NAMALWA (cell line): ENCODE data around the gene CAPN14.

Experiments
- DNase-seq: peaks from one replicate; pipeline ENCODE4 v3.0.0-alpha.2; 2015; ENCODE audit warnings: low spot score

CAPN14 gene

DNA sequence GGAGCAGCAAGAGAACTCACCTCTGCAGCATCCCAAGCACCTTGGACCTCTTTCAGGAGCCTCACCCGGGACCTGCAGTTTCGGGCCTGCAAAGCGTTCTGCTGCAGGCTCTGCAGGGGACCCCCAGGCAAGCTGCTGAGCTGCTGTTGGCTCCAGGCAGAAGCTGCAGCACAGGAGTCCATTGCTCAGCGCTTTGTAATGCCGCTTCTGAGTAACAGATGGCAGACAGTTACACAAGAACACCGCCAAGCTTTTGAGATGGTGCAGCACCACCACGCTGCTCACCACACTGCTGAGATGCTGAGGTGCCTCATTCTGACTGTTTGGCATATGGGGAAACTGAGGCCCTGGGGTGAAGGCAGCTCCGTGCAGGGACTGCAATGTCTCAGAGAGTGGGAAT lies 77.2 kb downstream of the CAPN14 start:
- DNase-seq: no peak

GRCh38 chr2:31139671-31140070 lies 77.6 kb downstream of the CAPN14 start:
- DNase-seq: no peak

DNA sequence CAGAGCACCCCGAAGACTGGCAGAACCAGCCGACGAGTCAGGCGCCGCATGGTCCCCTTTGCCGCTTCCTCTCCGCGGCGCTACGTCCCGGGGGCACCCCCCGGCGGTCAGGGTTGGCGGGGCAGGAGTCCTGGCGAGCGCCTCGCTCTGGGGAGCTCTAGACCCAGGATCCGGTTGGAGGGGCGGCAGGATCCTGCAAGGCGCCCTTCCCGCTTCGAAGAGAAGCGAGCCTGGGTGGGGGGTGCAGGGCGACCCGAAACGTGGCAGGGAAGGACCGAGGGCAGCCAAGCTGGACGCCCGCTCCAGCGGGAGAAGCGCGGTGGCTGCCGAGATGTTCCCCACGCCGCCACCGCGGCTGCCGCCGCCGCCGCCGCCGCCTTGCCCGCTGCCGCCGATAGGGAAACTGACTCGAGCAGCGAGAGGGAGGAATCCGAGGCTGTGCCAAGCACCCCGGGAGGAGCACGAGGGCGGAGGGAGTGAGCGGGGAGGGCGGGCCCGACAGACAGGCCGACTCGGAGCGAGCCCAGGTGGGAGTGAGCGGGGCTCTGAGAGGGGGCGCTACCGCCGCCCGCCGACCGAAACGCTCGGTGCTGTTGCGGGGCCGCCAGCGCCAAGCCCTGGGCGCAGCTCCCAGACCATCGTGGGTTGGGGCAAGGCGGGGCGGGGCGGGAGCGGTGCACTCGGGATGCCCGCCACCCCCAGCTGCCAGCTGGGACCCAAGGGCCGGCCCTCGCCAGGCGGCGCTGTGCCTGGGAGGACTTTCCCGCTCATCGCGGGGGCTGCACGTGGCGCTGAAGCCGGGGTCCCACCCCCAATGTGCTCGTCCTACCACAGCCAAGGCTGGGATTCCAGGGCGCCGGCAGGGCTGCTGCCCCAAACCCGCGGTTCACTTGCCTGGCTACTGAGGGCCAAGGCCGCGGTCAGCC lies 79.0 kb downstream of the CAPN14 start, which contains the start of gene GALNT14:
GALNT14 (minus strand) TSS at position 404 of the 926 bp plus-strand sequence; CDS start at position 50, 354 bp downstream.
- peak; percentile 7 for DNase-seq

- no peak for DNase-seq
These were observed 79.9 kb downstream of the CAPN14 start for GRCh38 chr2:31137211-31138036.

GRCh38 chr2:31136732-31137131 lies 80.6 kb downstream of the CAPN14 start:
- no peak for DNase-seq

DNA sequence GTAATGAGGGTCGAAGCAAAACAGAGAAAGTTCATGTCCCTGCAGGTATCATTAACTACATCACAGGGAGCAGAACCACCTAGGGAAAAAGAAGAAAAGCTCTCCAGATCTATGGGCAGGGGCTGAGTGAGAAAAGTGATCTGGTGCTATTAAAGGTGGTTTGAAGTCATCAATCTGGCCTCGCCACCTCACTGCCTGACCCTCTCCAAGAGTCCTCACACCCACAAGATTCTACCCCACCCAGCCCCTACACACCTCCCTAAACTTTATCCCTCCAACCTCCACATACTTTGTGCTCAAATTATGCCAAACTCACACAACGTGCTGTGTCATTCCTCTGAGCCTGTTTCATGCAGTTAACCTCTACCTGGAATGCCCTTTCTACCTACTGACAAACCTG lies 81.3 kb downstream of the CAPN14 start:
- no peak for DNase-seq

DNA sequence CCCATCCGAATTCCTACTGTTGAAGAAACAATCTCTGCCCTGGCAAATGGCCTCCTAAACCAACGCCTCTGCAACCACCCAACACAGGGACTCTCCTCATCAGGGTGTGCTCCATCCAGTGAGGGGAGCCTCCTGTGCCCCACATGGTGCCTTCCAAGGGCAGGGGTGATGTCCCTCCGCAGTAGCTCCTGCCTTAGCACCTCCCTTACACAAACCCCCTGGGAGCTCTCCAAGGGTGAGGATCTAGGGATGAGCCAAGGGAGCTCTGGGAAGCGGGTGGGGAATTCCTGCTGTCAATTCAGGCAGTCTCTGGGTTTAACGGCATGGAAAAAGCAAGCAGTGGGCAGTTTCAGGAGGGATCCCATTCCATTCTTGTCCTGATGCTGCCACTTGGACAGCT lies 82.8 kb downstream of the CAPN14 start:
- no peak for DNase-seq

- DNase-seq: no peak
These were observed 84.5 kb downstream of the CAPN14 start for GRCh38 chr2:31132786-31133185.

DNA sequence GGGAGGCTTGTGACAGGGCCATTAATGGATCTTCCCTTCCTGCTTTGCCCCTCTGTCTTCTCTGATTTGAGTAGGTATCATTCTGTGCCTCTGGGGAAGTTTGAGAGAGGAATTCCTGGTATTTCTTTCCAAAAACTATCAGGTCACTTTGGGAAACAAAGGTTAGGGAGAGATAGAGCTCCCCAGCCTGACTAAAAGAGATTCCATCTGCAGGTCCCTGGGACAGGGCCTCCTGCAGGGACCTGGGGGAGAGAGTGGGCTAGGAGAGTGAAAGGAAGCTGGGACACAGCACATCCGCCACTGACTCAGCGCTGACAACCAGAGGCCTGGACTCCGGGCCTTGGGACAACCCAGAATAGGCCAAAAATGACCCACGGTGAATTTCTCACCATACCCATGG lies 85.4 kb downstream of the CAPN14 start:
- DNase-seq: no peak

- DNase-seq: no peak
These were observed 87.7 kb downstream of the CAPN14 start for GRCh38 chr2:31129375-31130171.

DNA sequence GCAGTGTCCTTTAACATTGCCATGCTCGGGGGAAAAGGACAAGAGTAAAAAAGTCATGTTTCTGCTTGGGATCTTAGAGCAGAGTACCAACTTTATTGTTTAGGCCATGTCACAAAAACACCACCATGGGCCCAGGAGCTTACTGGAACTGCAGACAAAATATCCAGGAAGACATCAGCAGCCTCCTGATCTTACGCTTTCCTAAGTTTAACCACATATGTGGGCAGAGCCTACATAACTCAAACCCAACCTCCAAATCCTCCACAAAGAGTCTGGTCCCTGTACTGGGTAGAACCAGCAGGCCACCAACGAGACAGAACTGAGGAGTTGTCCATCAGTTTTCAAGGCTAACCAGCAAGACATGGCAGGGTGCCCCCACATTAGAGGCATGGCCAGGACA lies 89.4 kb downstream of the CAPN14 start:
- DNase-seq: no peak

DNA sequence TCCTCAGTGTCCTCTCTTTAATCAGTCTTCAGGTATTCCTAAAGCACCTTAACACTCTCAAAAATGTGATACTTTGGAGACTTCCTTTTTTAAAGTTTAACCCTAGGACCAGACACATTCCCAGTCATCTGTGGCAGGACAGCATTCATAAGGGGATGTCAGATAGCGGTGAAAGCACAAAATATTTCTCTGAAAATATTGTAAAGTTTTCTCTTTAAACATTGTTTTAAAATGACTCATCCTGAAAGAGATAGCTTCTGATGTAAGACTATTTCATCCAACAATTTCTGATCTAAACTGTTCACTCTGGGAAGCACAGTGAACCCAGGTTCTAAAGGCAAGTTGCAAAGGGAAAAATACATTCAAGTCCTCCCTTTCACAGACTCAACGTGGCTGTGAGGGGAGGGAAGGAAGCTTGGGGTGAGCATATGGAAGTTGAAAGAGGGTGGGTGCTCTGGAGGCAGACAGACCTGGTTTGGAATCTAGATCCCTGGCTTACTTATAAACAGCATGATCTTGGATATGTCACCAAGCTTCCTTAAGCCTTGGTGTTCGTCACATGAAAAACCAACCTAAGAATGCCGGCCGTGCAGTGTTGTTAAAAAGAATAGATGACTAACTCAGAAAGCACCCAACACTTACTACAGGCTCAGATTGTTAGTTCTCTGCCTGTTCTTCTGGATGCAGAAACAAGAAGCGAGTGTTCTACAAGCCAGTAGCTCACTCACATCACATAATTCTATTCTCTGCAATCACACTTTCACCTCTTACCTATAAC lies 91.2 kb downstream of the CAPN14 start:
- no peak for DNase-seq

- DNase-seq: no peak
These were observed 92.4 kb downstream of the CAPN14 start for GRCh38 chr2:31124904-31125303.
